RKO (cell line): Measurements from ENCODE around the gene ABR.

Source experiments
- DNase-seq: peaks from one replicate; pipeline ENCODE4 v3.0.0-alpha.2; 2016; ENCODE audit warnings: low spot score

Gene ABR

DNA sequence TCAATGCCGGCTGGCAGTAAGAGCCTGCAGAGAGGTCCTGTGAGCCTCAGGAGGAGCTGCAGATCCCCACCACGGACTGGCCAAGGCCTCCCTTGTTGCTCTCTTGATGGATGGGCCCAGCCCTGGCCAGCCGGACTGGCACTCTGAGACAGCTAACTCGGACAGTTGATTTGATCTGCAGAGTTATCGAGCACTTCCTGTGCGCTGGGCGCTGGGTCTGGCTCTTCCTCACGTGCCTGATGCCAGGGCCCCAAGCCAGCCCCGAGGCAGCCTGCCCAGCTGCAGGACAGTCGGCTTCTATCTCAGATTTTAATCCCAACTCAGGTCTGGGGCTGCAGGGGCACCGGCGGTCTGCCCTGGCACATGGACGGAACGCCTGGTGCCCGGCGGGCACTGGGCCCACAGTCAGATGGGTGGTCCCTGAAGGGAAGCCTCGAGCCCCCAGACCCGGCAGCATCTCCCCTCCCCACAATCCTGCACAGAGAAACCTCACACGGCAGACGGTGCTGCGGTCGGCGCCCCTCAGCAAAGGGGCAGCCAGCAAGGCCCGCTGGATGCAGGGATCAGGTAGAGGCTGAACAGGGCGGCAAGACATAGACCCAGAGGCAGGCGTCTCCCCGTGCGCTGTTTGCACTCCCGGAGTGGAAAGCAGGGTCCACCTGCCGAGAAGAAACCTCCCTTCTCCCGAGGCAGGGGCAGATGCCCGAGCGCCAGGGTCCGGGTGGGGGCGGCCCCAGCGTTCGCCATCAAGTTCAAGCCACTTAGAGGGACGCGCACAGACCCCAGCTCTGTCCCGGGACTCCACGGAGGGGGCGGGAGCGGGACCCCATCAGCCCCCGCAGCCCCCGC is 148.9 kb downstream of the ABR start:
- no peak for DNase-seq

DNA sequence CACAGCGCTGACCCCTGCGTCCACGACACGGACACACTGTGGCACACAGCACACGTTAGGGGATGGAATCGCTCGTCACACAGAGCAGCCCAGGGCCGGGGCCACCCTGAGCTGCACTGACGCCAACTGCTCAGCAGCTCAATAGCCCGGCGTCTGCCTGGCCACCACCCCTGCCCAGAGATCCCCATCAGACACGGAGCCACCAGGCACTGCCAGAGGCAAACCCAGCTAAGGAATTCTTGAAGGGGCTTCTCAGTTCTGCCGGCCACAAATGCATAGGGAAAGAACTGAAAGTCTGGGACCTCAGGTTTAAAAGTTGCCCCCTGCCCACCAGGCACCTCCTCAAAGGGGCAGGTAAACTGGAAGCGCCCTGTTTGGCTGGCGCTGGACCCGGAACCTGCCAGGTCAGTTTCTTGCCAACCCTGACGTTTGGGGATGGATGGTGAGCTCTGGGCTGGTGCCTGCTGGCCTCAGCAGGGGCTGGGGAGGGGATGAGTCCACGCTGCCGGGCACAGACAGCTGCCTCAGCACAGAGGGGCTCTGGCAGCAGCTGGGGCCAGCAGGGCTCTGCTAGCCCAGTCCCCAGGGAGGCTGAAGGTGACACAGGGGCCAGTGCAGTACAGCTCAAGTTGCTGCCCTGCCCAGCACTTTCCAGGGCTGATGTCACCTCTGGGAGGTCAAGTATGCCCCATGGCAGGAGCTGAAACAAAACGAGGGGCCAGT is 149.7 kb downstream of the ABR start:
- no peak for DNase-seq

DNA sequence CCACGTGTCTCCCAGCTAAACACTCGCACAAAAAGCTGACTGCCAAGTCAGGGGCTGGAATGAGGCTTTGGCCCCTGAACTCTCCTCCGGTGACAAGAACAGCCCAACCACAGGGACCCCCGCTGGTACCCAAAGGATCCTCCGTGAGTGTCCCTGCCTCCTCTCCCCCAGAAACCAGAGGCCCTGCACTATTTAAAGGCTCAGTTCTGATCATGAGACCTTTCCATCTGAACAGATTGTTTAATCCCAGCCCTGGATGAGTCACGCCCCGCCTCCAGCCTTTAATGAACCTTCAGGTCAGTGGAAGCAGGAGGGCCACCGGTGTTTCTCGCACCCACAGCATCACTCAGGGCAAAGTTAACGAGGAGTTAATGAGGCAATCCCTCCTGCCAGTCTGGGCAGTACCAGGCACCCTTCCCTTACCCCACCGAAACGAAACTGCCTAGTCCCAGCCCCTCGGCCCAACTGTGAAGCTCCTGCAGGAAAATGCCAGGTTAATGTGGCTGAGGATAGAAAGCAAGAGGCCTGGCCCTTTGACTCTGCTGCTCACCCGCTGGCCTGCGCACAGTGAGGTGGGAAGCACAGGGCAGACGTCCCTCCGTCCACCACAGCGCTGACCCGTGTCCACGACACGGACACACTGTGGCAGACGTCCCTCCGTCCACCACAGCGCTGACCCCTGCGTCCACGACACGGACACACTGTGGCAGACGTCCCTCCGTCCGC is 150.4 kb downstream of the ABR start:
- no peak for DNase-seq

DNA sequence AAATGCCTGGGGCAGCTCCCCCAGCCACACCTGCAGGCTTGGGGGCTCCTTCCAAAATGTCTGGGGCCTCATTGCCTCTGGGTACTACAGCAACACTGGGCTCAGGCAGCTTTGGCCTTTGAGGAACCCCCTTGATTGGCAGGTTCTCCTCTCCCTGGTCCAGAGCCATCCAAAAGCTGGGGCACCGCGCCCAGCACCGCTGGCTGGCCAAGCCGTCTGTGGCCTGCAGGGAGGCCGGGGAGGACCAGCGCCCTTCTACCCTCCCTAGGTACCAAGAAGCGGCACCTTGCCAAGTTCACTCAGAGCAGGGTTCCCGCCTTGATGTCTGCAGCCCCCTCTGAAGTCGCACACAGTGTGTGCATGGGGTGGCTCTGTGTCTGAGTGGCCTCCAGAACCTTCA is 152.7 kb downstream of the ABR start:
- DNase-seq, result no peak

DNA sequence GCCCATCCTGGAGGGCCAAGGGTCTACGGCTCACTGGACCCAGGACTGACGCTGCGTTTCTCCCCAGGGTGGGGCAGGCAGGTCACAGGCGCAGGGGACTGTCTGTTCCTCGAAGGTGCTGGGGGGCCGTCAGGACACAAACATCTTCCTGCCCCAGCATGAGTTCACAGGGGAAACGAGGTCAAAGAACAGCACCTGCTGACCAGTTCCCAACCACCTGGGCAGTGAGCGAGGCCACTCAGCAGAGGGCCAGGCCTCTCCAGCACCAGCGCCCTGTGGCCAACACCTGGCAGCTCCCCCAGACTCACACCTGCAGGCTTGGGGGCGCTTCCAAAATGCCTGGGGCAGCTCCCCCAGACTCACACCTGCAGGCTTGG is 153.2 kb downstream of the ABR start:
- DNase-seq, result no peak

DNA sequence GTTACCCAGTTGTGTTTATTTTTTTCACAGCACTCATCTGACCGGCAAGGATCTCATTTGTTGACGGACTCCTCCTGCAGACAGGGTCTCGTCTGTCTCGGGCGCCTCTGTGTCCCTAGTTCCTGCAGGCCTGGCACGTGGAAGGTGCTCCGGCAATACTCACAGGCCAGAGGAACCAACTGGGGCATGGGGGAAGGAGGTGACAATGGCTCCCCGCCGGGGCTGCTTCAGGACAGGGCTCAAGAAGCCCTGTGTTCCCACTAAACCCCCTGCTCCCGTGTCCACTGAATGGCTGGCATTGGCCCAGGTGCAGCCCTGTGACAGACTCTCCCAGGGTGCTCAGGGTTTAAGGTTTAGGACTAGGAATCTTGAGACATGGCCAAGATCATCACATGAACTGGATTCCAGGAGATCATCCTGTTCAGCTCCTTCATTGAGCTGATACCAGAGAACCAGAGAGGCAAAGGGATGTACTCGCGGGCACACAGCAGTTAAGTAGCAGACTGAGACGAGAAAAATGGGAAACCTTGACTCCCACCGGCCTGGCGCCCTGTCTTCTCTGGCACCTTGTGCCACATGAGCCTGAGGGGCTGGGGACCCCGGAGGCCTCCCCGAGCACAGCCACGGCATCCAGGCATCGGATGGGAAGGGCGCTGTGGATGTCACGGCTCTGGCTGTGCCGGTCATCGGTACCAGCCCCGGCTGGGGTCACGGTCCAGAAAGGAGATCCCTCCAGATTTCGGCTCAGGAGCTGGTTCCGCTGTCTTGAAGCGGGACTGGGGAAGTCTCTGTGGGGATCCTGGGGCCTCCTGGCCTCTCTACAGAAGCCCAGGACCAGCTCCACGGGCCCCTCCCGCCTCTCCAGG is 153.8 kb downstream of the ABR start:
- DNase-seq, result no peak

DNA sequence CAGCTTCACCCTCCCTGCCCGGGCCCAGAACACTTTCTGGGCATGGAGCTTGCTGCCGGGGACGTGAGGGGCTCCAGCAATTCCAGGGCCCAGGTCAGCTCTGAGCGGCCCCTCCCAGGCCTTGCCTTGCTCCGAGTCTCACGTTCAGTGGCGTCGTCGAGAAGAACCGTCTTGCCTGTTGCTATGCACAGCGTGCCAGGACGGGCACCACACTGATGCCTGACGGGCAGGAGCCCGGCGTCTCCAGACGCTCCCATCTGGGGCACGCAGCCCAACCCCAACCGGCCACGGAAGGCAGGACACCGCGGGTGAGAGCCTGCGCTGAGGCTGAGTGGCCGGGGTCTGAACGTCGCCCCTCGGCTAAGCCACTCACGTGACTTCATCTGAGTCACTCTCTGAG is 155.7 kb downstream of the ABR start:
- DNase-seq, result no peak

DNA sequence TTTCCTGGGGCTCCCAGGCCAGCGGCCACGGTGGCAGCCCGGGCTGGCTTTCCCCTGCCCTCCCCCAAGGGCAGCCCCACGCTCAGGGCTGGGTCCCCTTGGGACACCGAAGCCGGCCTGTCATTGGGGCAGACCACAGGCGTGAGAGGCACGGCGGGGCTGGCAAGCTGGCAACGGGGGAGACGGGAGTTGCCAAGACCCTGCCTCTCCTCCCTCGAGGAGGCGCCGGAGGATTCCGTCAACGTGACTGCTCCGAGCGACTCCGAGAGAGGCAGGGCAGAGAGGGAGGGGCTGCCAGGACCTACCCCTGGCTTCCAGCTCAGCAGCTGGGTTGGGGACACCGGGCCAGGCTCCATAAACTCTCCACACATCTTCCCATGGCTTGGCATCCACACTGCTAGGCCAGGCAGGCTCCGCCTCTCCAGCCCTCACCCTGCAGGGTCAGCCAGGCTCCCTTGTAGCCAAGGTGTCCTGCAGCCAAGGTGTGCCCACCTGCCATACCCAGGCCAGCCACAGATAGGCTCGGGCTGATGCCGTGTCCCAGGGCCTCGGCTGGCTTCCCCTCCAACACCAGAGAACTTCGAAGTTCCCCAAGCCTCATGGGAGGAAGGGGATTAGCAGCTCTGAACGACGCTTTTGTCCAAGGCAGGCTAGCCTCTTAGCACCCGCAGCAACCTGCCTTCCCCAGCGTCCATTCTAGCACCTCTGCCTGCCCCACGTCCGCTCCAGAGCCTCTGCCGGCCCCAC is 157.3 kb downstream of the ABR start:
- DNase-seq, result no peak

DNA sequence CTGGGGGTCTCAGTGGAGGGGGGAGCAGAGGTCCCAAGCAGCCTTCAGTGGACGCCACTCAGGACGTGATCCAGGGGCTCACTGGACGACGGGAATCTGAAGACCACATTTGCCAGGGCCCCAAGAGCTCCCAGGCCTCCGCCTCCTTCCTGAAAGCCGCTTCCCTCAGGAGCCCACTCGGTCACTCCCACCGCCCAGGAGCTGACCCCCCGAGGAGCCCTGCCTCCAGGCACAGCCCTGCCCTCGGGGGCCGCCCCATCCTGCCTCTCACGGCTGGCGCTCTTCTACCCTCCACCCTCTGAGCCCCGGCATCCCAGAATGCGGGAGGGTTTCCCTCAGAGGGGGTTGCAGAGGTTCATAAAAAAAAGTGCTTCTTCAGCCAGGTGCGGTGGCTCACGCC is 158.6 kb downstream of the ABR start:
- no peak for DNase-seq

DNA sequence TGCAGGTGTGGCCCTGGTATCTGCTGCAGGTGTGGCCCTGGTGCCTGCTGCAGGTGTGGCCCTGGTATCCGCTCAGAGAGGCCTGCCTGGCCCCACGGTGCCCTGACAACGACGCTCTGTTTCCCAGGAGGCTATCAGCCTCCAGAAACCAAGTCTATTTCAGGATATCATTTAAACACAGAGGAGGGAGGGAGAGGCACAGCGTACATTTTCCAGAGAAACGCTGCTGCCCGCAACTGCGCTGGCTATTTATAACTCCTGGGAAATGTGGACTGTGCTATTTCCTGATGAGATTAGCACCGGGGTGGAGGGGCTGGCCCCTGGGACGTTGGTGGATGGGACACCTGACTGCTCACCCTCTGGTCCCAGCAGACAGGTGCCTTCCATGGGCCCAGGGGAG is 160.3 kb downstream of the ABR start:
- no peak for DNase-seq

DNA sequence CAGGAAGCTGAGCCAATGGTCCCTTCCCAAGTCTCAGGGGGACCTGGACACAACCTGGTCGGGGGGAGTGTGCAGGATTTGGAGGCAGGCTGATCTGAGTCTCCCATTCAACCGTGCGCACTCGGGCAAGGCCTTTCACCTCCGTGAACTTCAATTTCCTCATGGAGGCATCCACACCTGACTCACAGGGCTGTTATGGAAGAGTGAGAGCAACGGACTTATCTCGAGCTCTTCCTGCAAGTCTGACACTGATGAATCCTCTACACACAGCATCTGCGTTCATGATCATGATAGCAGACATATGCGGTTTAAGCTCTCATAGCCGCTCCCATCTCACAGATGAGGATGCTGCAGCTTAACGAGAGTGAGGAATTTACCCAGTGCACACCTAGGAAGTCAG is 161.2 kb downstream of the ABR start:
- DNase-seq, result no peak

DNA sequence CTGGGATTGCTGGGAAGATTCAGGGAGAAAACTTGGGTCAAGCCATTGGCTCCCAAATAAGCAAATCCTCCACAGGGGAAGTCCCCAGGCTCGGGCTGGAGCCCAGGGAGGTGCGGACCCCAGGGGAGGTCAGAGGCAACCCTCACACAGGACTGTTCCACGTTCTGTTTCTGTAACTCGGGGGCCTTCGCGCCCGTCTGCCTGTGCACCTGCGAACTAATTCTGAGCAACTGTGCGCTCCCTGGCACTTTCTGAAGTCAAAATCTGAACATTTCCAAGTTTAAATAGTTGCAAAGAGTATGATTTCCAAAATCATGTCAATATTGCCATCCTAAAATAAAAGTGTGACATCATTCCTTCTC is 166.1 kb downstream of the ABR start:
- DNase-seq, result no peak

DNA sequence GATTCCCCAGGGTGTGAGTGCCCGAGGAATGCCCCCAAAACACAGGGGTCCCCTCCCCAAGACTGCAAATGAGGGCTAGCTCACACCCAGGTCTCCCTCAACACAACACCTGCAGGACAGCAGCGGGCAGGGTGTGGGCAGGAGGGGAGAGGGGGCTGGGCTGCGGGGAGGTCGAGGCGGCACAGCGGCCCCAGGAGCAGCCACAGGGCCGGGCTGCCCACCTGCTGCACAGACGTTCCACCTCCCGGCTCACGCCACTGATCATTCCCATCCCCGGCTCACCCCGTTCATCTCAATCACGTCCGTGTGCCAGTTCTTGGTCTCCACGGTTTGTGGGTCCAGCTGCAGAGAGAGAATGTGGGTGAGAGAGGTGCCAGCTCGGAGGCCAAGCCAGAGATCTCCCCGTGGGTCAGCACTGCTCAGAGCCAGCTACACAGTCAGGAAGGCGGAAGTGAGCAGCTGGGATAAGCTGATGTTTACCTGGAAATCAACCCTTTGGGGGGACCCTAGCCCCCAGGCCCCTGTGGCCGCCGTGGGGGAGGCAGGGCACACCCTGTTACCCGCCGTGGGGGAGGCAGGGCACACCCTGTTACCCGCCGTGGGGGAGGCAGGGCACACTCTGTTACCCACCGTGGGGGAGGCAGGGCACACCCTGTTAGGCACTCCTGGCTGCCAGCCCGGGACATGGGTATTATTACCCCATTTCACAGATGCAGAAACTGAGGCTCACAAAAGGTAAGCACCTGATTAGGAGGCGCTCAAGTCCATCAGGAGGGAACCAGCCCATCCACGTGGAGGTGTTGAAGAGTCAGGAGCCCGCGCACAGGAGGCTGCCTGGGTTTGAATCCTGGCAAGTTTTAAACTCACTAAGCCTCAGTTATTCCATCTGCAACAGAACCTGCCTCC is 166.7 kb downstream of the ABR start:
- DNase-seq, result no peak

DNA sequence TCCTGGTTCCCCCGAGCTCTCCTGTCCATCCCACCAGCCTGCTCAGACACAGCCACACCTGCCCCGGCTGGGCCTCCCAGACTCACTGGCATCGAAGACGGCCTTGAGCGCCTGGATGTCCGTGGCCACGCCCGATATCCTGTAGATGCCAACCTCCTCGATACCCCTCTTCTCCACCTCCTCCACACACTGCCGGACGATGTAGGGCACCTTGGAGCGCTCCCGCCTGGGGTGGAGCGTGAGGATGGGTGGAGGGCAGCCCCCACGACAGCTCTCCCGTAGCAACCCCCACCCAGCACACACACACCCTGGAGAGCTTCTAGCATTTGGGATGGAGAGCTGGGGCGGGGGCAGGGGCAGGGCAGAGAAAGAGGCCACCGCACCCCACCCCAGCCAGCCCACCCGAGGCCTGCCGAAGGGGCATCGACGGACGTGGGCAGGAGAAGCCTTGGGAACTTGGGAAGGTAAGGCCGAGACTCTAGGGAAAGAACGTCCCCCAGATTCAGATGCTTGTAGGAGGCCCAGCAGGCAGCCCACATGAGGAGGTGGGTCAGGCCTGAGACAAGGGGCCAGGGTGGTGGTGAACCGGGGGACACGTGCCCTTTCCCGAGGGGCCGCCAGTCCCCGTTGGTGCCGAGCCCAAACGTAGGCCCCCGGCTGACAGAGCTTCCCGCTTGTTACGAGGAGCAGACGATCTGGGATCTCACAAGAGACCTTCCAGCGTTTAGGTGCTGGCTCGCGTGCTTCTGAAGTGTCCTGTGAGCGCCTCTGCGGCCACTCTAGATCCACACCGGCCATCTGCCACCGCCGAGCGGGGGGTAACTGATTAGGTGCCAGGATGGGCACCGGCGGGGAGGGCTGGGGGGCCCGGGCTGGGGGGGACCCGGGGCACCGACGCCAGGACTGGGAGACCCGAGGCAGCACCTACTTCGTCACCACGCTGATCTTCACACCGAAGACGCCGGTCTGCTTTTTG is 167.7 kb downstream of the ABR start:
- DNase-seq, result no peak

DNA sequence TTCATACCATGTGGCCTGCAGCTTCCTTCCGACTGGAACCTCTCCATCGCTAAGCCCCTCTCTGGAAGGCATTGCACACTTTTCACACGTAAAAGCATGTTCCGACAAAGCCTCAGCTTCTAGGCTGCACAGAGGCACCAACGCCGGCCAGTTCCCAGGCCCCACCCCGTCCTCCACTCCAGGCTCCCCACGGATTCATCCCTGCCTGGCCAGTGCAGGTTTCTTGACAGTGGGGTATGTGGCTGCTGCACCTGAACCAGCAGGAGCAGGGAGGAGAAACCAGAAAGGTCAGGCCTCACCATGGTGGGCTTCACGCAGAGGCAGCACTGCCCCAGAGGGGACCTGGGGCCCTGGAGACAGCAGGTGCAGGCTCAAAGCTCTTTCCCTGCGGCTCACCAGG is 168.6 kb downstream of the ABR start:
- no peak for DNase-seq

DNA sequence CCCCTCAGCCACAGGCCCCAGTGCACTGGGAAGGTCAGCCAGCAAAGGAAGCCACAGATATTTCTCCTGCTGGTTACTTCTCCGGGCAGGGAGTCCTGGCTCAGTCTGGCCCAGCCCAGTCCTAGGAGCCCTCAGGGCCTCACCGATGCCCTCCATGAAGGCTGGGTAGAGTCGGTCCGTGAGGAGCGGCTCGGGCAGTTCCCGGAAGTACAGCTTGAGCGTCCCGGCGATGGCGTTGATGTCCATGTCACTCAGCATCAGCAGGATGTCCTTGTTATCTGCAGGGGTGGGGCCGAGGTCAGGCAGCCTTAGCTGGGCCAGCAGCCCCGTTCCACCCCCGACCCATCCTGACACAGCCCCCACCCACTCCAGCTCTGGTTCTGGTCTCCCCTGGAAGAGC is 169.2 kb downstream of the ABR start:
- no peak for DNase-seq

DNA sequence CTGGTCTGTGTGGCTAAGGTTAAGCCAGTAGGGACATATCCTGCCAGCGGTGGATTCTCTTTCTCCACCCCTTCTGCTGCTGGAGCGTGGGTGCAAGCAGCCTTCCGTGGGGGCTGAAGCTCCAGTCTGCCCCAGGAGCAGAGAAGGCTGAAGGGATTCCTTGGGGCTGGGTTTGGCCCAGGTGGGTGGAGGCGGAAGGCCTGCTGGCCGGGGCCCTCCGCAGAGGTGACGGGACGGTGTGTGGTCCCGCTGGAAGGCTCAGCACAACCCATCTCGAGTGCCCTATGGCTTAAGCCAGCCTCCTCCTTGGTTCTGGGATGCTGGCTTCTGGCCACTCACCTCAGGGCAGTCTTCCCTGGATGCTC is 169.7 kb downstream of the ABR start:
- no peak for DNase-seq

DNA sequence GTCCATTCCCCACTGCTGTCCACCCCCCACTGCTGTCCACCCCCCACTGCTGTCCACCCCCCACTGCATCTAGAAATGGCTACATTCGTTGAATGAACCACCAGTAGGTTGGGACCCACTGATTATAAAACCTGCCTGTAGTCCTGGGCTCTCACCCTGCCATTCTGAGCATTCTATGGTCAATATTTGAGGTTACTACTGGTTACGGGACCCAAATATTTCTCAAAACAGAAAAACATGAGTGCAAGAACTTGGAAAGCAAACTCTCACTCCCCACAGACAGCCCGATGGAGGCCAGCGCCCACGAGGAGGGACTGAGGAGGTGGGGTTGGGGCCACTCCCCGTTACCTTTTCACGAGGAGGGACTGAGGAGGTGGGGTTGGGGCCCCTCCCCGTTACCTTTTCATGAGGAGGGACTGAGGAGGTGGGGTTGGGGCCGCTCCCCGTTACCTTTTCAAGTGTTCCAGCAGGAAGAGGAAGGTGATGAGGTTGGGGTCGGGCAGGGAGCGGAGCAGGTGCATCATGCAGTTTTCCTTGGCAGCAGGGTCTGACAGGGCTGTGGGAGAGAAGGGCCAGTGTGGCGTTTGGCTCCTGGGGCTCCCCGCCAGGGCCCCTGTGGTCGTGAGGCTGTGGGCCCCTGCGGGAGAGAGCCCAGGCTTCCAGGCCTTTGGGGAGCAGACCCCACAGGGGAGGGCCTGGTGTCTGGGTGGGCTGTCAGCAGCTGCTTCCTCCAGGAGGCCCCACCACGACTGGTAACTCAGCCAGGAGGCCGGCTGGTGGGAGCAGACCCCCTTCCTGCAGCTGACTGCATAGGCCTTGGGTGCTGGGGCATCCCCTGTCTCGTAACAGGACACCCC is 170.3 kb downstream of the ABR start:
- no peak for DNase-seq
